HG02938 (cell line): ENCODE measurements around the gene HSPA1A.
A peak's percentile ranks its signal among the peaks of the same experiment; 100 is the strongest.
"Not testable (repeated sequence)": the region's sequence is repeated elsewhere in the genome, so short reads cannot be mapped to it uniquely, and the experiment has no call there.

Experiments used
- ATAC-seq: cut with Tn5 transposase; IDR thresholded peaks from one replicate; pipeline ENCODE4 v1.9.1; 2021; ENCODE audit warnings: mild to moderate bottlenecking, moderate library complexity; ENCODE audit not compliant: unreplicated experiment

HSPA1A gene

GRCh38 chr6:31781244-31782125 lies 33.9 kb upstream of the HSPA1A start:
- ATAC-seq = no peak

DNA sequence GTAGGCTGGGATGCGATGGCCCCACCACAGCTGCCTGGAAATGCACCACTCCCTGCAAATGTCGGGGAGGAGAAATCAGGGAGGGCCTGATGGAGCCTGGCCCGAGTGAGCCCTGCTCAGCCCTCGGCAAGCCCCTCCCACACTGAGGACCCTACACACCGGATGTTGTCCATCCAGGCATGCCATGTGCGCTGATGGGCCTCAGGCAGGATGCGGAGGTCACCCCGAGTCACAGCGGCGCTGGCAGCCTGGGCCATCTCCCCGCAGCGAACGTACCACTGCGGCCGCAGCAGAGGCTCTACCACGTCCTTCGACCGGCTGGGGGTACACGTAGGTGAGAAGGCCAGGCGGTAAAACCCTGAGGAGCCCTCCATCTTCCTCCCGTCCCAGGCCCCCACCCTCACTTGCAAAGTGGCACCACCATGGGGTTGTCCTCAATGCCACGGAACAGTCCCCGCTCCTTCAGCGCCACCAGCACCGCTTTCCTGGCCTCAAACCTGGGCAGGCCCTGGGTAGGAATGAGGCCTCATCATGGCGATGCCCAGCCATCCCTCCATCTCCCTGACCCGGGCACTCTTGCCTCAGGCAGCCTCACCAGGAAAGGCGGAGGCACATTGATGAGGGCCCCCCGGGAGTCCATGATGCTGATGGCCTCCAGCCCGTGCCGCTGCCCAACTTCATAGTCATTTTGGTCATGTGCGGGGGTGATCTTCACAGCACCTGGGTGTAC lies 33.1 kb upstream of the HSPA1A start:
- no peak for ATAC-seq

- no peak for ATAC-seq
Measured at GRCh38 chr6:31784098-31784925, 31.0 kb upstream of the HSPA1A start.

DNA sequence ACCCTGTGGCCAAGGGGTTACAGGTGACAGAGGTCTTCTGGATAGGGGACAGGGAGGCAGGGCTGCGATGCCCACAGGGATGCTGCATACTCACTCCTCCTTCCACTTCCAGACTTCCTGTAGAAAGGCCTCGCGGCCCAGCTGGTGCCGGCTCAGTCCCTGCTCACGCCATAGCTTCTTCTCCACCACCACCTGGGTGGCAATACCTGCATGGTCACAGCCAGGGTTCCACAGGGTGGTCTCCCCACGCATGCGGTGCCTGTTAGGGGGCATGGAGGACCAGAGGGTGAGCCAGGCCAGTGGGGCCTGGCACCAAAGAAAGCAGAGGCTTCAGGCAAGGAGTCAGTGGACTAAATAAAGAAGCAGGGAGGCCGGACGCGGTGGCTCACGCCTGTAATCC lies 29.9 kb upstream of the HSPA1A start:
- no peak for ATAC-seq

- no peak for ATAC-seq
Measured at GRCh38 chr6:31791324-31792089, 23.8 kb upstream of the HSPA1A start.

DNA sequence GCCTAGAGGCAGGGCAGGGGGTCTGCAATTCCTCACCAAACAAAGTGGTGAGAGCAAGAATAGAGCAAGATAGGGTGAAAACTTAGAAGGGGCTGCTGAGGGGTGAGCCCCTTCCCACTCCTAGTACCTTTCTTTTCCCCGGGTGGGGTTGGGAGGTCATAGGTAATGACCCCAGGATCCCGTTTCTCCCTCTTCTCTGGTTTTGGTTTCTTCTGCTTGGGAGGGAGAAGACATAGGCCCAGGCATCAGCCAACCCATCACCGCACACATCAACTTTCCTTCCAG lies 23.3 kb upstream of the HSPA1A start:
- no peak for ATAC-seq

- ATAC-seq = no peak
Measured at GRCh38 chr6:31792761-31793171, 22.6 kb upstream of the HSPA1A start.

GRCh38 chr6:31793927-31794245 lies 21.5 kb upstream of the HSPA1A start:
- ATAC-seq = not testable (repeated sequence)

- ATAC-seq = no peak
Measured at GRCh38 chr6:31794294-31794865, 21.0 kb upstream of the HSPA1A start.

DNA sequence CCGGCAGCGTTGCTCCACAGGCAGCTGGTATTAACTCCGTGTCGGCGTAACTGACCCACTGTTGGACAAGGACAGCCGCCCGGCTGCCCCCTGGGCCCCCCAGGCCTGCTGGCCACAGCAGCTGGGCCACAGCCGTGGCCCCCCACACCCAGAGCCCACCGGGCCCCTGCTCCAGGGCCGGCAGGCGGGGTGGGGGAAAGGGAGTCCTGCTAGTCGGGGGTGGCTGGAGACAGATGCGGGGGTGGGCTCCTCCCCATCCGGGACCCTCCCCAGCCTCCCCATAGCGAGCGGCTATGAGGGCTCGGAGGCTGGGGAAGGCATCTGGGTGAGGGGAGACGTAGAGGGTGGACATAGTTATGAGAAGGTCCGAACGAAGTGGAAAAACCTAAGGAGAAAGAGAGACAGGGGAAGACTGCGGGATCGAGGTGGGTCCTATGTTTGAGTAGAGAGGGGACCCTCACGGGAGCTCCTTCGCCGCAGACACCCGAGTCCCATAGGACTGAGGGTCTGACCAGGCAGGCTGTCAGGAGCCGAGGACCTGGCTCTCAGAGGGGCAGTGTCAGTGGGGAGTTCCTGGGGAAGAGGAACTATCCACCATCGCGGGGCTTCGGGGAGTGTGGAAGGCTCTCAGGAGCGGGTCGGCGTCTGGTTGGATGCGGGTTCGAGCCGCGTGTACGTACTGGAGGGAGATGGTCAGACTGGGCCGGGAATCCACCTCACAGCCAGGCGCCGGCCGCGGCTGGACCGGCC lies 20.3 kb upstream of the HSPA1A start:
- ATAC-seq = peak; percentile 16

GRCh38 chr6:31795616-31796298 lies 19.6 kb upstream of the HSPA1A start, which contains the start of gene VARS1:
Gene VARS1 (minus strand): TSS chr6:31795752. CDS start chr6:31795217, 535 bp downstream.
- peak; percentile 56 for ATAC-seq

- ATAC-seq = no peak
Measured at GRCh38 chr6:31796993-31797385, 18.4 kb upstream of the HSPA1A start.

- no peak for ATAC-seq
Measured at GRCh38 chr6:31797588-31797987, 17.8 kb upstream of the HSPA1A start.

- no peak for ATAC-seq
Measured at GRCh38 chr6:31799781-31800180, 15.6 kb upstream of the HSPA1A start.

DNA sequence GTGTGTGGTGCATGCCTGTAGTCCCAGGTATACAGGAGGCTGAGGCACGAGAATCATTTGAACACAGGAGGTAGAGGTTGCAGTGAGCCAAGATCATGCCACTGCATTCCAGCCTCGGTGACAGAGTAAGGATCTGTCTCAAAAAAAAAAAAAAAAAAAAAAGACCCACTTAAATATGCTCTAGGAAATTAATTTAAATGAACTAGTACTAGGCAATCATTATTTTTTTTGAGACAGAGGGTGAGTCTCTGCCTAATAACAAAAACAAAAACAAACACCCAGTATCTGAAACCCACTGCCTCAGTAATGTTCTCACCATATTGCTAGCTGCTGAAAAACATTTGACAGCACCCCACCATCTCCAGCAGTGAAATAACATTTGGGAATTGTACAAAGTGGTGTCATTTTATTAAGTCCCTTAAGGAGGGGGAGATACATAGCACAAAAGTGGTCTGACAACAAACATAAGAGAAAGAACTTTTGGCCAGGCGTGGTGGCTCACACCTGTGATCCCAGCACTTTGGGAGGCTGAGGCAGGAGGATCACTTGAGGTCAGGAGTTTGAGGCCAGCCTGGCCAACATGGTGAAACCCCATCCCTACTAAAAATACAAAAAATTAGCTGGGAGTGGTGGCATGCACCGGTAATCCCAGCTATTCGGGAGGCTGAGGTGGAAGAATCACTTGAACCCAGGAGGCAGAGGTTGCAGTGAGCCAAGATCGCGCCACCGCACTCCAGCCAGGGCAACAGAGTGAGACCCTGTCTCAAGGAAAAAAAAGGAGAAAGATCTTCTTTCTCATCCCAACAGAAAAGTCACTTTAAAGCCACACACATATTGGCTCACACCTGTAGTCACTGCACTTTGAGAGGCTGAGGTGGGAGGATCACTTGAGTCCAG lies 14.1 kb upstream of the HSPA1A start:
- ATAC-seq = not testable (repeated sequence)

- peak; percentile 10 for ATAC-seq
Measured at GRCh38 chr6:31805939-31806469, 9.3 kb upstream of the HSPA1A start.

- ATAC-seq = peak; percentile 84
Measured at GRCh38 chr6:31806470-31807272, 8.7 kb upstream of the HSPA1A start, which contains the start of gene LSM2. Gene LSM2 (minus strand): TSS chr6:31806966. CDS start chr6:31806757, 209 bp downstream.
